GM23248 (cell line): ENCODE data around the gene PTPRN2.

ENCODE experiments used
- EZH2 ChIP-seq: fragments of 200-600 bp; sonication (generic); IDR thresholded peaks from 2 replicates; pipeline ENCODE4 v1.6.1; 2018; ENCODE audit warnings: antibody characterized with exemption, mild to moderate bottlenecking; ENCODE audit not compliant: insufficient read depth, poor library complexity, severe bottlenecking
- EZH2phosphoT487 ChIP-seq: fragments of 200-600 bp; sonication (generic); IDR thresholded peaks from 2 replicates; pipeline ENCODE4 v1.6.1; 2018; ENCODE audit warnings: antibody characterized with exemption, moderate library complexity, mild to moderate bottlenecking, low read depth; ENCODE audit not compliant: insufficient read depth

DNA sequence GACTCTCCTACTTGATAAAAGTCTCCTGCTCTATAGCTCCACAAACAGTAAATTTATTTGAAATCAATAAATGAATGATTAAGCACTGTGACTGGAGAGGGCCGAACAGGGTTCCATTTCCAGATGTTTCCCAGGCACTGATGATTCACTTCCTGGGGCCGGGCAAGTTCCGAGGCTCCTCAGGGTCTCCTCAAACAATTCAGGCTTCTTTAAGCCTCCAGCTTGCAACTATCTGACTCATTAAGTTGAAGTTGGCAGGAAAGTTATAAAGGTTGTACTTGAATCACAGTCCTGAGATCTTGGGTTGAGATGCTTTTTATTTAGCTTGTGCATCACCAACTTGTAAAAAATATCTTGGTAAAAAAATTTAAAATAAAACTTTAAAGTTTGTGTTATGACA is 637.9 kb downstream of the PTPRN2 start:
- TF ChIP-seq EZH2 (no peak), EZH2phosphoT487 (no peak)
